Measurements from ENCODE around the gene ANKRD16. TPM values are rescaled to one million over a fixed set of nuclear protein-coding genes. Genes with fewer than 3 reads are reported as not detected.

The ANKRD16 gene
- total RNA-seq, 4 donors from 2014 or later: 3.3 to 8.9 (median 5.9) TPM

DNA sequence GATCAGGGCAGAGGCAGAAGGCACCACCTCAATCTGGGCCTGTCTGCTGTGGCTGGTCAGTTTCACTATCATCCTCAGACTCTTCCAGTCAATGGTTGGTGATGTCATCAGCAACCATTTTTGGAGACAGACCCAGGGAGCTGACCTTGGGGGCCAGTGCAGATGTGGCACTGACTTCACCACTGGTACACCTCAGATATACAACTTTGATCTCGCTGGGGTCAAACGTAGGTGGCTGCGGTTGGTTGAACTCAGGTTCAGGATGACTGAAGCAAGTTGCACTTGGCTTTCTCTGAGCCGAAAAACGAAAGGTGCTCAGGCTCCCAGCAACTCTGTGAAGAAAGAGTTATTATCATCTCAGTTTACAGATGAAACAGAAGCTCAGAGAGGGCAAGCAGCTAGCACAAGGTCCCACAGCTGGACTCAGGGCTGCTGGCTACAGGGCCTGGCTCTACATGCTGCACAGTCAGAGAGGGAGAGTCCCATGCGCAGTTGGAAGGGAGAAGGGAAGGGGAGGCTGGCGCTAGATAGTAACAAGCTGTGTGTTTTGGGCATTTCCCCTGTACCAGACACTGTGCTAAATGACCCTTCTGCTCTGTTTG, 27.2 kb downstream of the ANKRD16 start:
- H3K36me3 ChIP-seq: peaks cover 0 to 15% of the 10 kb centered on the region in 2 donors
- no peak for ATAC-seq
- WGBS, 2 donors (ENCODE audit: low coverage in 1 of 2): 91 to 100% methylated on average over 2 to 6 of the region's 7 CpGs
- no peak for TF ChIP-seq POLR2A (IDR thresholded peaks at IDR 0.05)
- TF ChIP-seq EP300 (IDR thresholded peaks at IDR 0.05): no peak
- no peak for TF ChIP-seq CTCF (IDR thresholded peaks at IDR 0.05)
- TF ChIP-seq POLR2AphosphoS5 (IDR thresholded peaks at IDR 0.05): no peak
- no peaks in the 10 kb centered on the region for H3K27me3 ChIP-seq
- H3K9me3 ChIP-seq: no peaks in the 10 kb centered on the region
- H3K4me1 ChIP-seq: no peaks in the 10 kb centered on the region
- no peak overlapping the region for H3K4me3 ChIP-seq
- no peak overlapping the region for H3K27ac ChIP-seq

DNA sequence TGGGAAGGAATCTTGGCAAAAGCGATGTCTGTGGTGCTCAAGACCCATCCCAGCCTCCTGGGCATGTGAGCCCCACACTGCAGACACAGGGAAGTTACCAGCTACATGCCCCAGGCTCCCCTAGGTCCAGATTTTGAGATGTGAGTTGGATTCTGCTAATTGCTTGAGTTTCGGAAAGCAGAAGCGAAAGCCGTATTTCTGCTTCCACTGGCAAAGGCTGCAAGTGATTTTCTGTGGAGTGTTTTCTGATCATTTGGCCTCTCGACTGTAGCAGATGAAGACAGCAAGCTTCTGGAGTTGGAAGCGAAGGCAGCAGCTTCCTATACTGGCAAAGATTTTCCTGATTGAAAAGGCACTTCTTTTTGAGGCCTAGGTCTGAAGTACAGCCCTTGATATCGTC, 29.6 kb downstream of the ANKRD16 start:
- H3K9me3 ChIP-seq: no peaks in the 10 kb centered on the region
- TF ChIP-seq CTCF (IDR thresholded peaks at IDR 0.05): no peak
- no peak for TF ChIP-seq EP300 (IDR thresholded peaks at IDR 0.05)
- TF ChIP-seq POLR2A (IDR thresholded peaks at IDR 0.05): no peak
- no peak for TF ChIP-seq POLR2AphosphoS5 (IDR thresholded peaks at IDR 0.05)
- 68 to 92% methylated on average over 3 to 6 of the region's 7 CpGs for WGBS, 2 donors (ENCODE audit: low coverage in 1 of 2)
- peaks cover 0 to 15% of the 10 kb centered on the region in 2 donors for H3K36me3 ChIP-seq
- no peak overlapping the region for H3K27ac ChIP-seq
- no peaks in the 10 kb centered on the region for H3K4me1 ChIP-seq
- no peak for ATAC-seq
- H3K4me3 ChIP-seq: no peak overlapping the region
- no peaks in the 10 kb centered on the region for H3K27me3 ChIP-seq

DNA sequence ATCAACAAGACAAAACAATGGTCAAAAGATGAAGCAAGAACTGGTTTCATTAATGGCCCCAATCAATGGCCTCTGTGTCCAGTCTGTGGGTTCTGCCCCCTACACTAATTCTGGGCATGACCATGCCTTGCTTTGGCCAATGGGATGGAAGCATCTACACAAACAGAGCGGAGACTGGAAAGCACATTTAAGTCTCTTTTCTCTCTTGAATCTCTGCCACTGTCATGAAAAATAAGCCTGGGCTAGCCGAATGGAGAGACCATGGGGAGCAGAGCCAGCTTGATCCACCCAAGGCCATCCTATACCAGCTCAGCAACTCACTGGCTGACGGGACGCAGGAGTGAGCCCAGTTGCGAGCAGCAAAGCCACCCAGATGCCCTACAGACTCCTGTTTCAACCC, 30.9 kb downstream of the ANKRD16 start:
- Histone ChIP-seq H3K27ac (no peak overlapping the region), H3K4me1 (no peaks in the 10 kb centered on the region), H3K9me3 (no peaks in the 10 kb centered on the region), H3K36me3 (peaks cover 0 to 10% of the 10 kb centered on the region in 2 donors), H3K27me3 (no peaks in the 10 kb centered on the region), H3K4me3 (no peak overlapping the region)
- no peak for ATAC-seq
- no peak for TF ChIP-seq EP300 (IDR thresholded peaks at IDR 0.05)
- no peak for TF ChIP-seq POLR2A (IDR thresholded peaks at IDR 0.05)
- TF ChIP-seq POLR2AphosphoS5 (IDR thresholded peaks at IDR 0.05): no peak
- TF ChIP-seq CTCF (IDR thresholded peaks at IDR 0.05): no peak
- WGBS, 2 donors (ENCODE audit: low coverage in 1 of 2): 100% methylated on average over 1 of the region's 5 CpGs

DNA sequence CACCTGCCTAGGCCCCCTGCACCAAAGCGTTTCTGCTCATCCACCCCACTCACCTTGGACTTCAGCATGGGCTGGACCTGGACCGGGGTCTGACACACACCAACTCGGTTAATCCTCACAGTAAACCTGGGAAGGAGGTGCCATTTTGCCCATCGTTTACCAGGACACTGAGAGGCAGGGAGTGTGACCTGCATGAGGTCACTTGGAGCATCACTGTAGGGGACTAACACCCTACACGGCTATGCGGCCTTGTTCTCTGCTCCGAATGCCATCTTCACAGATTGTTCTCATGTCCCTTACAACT, 33.0 kb downstream of the ANKRD16 start:
- WGBS, 2 donors (ENCODE audit: low coverage in 1 of 2): 45 to 59% methylated on average over 5 to 7 of the region's 7 CpGs
- TF ChIP-seq EP300 (IDR thresholded peaks at IDR 0.05): no peak
- TF ChIP-seq POLR2AphosphoS5 (IDR thresholded peaks at IDR 0.05): no peak
- no peak for TF ChIP-seq CTCF (IDR thresholded peaks at IDR 0.05)
- TF ChIP-seq POLR2A (IDR thresholded peaks at IDR 0.05): no peak
- Histone ChIP-seq H3K36me3 (peaks cover 0 to under 1% of the 10 kb centered on the region in 2 donors), H3K4me1 (no peaks in the 10 kb centered on the region), H3K27me3 (no peaks in the 10 kb centered on the region), H3K9me3 (no peaks in the 10 kb centered on the region), H3K27ac (no peak overlapping the region), H3K4me3 (no peak overlapping the region)
- no peak for ATAC-seq

- ATAC-seq: no peak
- TF ChIP-seq POLR2AphosphoS5 (IDR thresholded peaks at IDR 0.05) (no peak), POLR2A (IDR thresholded peaks at IDR 0.05) (no peak), CTCF (IDR thresholded peaks at IDR 0.05) (no peak), EP300 (IDR thresholded peaks at IDR 0.05) (no peak)
- H3K36me3 ChIP-seq: no peaks in the 10 kb centered on the region
- no peaks in the 10 kb centered on the region for H3K4me1 ChIP-seq
- no peaks in the 10 kb centered on the region for H3K27me3 ChIP-seq
- WGBS, 2 donors (ENCODE audit: low coverage in 1 of 2): 67% methylated on average over 5 to 13 of the region's 18 CpGs
- no peaks in the 10 kb centered on the region for H3K9me3 ChIP-seq
- no peak overlapping the region for H3K4me3 ChIP-seq
- H3K27ac ChIP-seq: no peak overlapping the region
Observed at GRCh38 chr10:5855979-5856700, 33.6 kb downstream of the ANKRD16 start.
